Measurements from ENCODE around the gene PRKAR1B.

- TF ChIP-seq CTCF (conservative IDR thresholded peaks at IDR 0.05; ENCODE audit: low read depth, low read length) (no peak), EZH2 (IDR thresholded peaks at IDR 0.05; ENCODE audit: borderline replicate concordance, low read depth, low read length, poor library complexity, severe bottlenecking) (no peak)
Observed at GRCh38 chr7:608954-609353, 118.1 kb downstream of the PRKAR1B start.

Measured in A673 (cell line).